Activated CD8-positive, alpha-beta memory T cell treated with anti-CD3 and anti-CD28 coated beads, Interleukin-2, amount 10 ng/mL, durations not matched to agents 7 days and 5 days (primary cell): ENCODE data around the gene TGFBRAP1. TPM values are rescaled to one million over a fixed set of nuclear protein-coding genes. Genes with fewer than 3 reads are reported as not detected.
A peak's percentile ranks its signal among the peaks of the same experiment; 100 is the strongest.

ENCODE experiments used
- ATAC-seq: fragments of 150-1000 bp; cut with Tn5 transposase; one replicate; pipeline ENCODE4 v1.10.0; 2021; ENCODE audit warnings: moderate library complexity
- CTCF ChIA-PET: fragments of 350-600 bp; sonication (Branson Sonifier 250); formaldehyde crosslinking; loops from one replicate; lab custom pipeline; 2021; ENCODE audit warnings: antibody characterized with exemption; lab: Charles Lee
- DNase-seq: peaks from one replicate; pipeline ENCODE4 v3.0.0-alpha.2; 2020
- H3K27ac Mint-ChIP-seq: one replicate; pipeline ENCODE4 v1.8.0; 2021; ENCODE audit warnings: mild to moderate bottlenecking, mixed read lengths
- H3K27me3 Mint-ChIP-seq: one replicate; pipeline ENCODE4 v1.8.0; 2021; ENCODE audit warnings: mixed read lengths
- H3K36me3 Mint-ChIP-seq: one replicate; pipeline ENCODE4 v1.8.0; 2021; ENCODE audit warnings: mild to moderate bottlenecking, mixed read lengths
- H3K4me1 Mint-ChIP-seq: one replicate; pipeline ENCODE4 v1.8.0; 2021; ENCODE audit warnings: mixed read lengths
- H3K4me3 Mint-ChIP-seq: one replicate; pipeline ENCODE4 v1.8.0; 2021; ENCODE audit warnings: mild to moderate bottlenecking, moderate library complexity, mixed read lengths
- H3K9me3 Mint-ChIP-seq: one replicate; pipeline ENCODE4 v1.8.0; 2022; ENCODE audit warnings: low read depth, mixed read lengths
- total RNA-seq, 2 experiments: library from RNA; stranded (reverse); gene quantifications; one replicate each; pipeline ENCODE4 v1.2.3, GENCODE V29; 2021

The TGFBRAP1 gene
- total RNA-seq, 2 experiments from 2014 or later = 19.4 to 22.2 TPM

- peaks cover 12% of the 10 kb centered on the region for H3K36me3 Mint-ChIP-seq
- CTCF ChIA-PET = interaction anchor here (1.1 to 1.4 kb wide), 2 partner anchors 12 to 85 kb away, joined by 3 to 5 read pairs; no protein-coding TSS in a partner anchor
- DNase-seq (no peak), ATAC-seq (no peak)
- no peaks in the 10 kb centered on the region for H3K9me3 Mint-ChIP-seq
- H3K27me3 Mint-ChIP-seq = no peaks in the 10 kb centered on the region
- H3K4me3 Mint-ChIP-seq = no peak overlapping the region
- H3K4me1 Mint-ChIP-seq = peaks cover 29% of the 10 kb centered on the region
- H3K27ac Mint-ChIP-seq = no peak overlapping the region
Observed at GRCh38 chr2:105323111-105323510, 6.4 kb downstream of the TGFBRAP1 start.

DNA sequence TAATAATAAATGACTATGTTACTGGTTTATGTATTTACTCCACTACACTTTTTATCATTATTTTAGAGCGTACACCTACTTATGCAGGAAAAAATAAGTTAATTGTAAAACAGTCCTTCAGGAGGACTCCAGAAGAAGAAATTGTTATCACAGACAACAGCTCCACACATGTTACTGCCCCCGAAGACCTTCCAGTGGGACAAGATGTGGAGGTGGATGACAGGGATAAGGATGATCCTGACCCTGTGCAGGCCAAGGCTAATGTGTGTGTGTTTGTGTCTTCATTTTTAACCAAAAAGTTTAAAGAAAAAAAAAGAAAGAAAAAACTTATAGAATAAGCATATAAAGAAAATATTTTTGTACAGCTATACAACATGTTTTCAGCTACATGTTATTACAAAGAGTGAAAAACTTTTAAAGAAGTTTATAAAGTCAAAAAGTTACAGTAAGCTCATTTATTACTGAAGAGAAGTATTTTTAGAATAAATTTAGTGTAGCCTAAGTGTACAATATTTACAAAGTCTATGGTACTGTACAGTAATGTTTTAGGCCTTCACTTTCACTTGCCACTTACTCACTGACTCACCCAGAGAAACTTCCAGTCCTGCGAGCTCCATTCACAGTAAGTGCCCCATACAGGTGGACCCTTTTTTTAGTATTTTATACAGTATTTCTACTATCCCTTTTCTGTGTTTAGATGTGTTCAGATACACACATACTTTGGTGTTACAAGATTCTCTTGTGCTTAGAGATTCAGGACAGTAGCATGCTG, 7.5 kb downstream of the TGFBRAP1 start:
- Mint-ChIP-seq H3K27ac (no peak overlapping the region), H3K9me3 (no peaks in the 10 kb centered on the region), H3K27me3 (no peaks in the 10 kb centered on the region), H3K4me3 (no peak overlapping the region), H3K36me3 (peaks cover 12% of the 10 kb centered on the region), H3K4me1 (peaks cover 24% of the 10 kb centered on the region)
- DNase-seq (no peak), ATAC-seq (no peak)
- CTCF ChIA-PET = interaction anchor here (0.8 to 1.4 kb wide), 3 partner anchors 11 to 84 kb away, joined by 3 to 5 read pairs (median 3); no protein-coding TSS in a partner anchor

GRCh38 chr2:105320651-105321215, 8.8 kb downstream of the TGFBRAP1 start:
- peaks cover 9% of the 10 kb centered on the region for H3K36me3 Mint-ChIP-seq
- DNase-seq = no peak
- ATAC-seq = no peak
- H3K4me3 Mint-ChIP-seq = no peak overlapping the region
- no peaks in the 10 kb centered on the region for H3K27me3 Mint-ChIP-seq
- H3K9me3 Mint-ChIP-seq = no peaks in the 10 kb centered on the region
- no peak overlapping the region for H3K27ac Mint-ChIP-seq
- H3K4me1 Mint-ChIP-seq = peaks cover 22% of the 10 kb centered on the region
- CTCF ChIA-PET = interaction anchor here (1.1 kb wide), 1 partner anchor 21 kb away, joined by 3 read pairs; no protein-coding TSS in a partner anchor

GRCh38 chr2:105317937-105318336, 11.6 kb downstream of the TGFBRAP1 start:
- Mint-ChIP-seq H3K36me3 (peaks cover 4% of the 10 kb centered on the region), H3K4me3 (no peak overlapping the region), H3K9me3 (no peaks in the 10 kb centered on the region), H3K27ac (no peak overlapping the region), H3K27me3 (no peaks in the 10 kb centered on the region), H3K4me1 (peaks cover 16% of the 10 kb centered on the region)
- ATAC-seq (no peak), DNase-seq (no peak)
- CTCF ChIA-PET = interaction anchor here (1.1 to 1.6 kb wide), 3 partner anchors 11 to 51 kb away, joined by 3 read pairs; no protein-coding TSS in a partner anchor

- H3K9me3 Mint-ChIP-seq = no peaks in the 10 kb centered on the region
- no peak for ATAC-seq
- peaks cover 2% of the 10 kb centered on the region for H3K36me3 Mint-ChIP-seq
- no peak overlapping the region for H3K27ac Mint-ChIP-seq
- no peaks in the 10 kb centered on the region for H3K27me3 Mint-ChIP-seq
- H3K4me1 Mint-ChIP-seq = peaks cover 11% of the 10 kb centered on the region
- no peak for DNase-seq
- CTCF ChIA-PET = interaction anchor here (1.2 kb wide), 1 partner anchor 22 kb away, joined by 3 read pairs; the partner anchor contains the start of gene C2orf49
- no peak overlapping the region for H3K4me3 Mint-ChIP-seq
Observed at GRCh38 chr2:105315314-105315713, 14.2 kb downstream of the TGFBRAP1 start.

DNA sequence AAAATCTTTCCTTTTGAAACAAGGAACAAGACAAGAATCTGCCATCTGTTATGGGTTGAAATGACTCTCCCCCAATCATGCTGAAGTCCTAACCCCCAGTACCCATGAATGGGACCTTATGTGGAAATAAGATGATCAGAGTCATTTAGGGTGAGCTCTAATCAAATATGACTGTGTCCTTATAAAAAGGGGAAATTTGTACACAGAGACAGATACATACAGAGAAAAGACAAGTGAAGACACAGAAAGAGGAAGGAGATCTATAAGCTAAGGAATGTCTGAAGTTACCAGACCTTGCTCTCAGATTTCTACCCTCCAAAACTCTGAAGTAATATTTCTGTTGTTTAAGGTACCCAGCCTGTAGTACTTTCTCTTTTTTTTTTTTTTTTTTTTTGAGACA, 15.7 kb downstream of the TGFBRAP1 start:
- Mint-ChIP-seq H3K9me3 (no peaks in the 10 kb centered on the region), H3K27me3 (no peaks in the 10 kb centered on the region), H3K36me3 (peaks cover 3% of the 10 kb centered on the region), H3K4me3 (no peak overlapping the region), H3K4me1 (peaks cover 10% of the 10 kb centered on the region), H3K27ac (no peak overlapping the region)
- ATAC-seq (no peak), DNase-seq (no peak)
- CTCF ChIA-PET = no interaction called here

GRCh38 chr2:105309147-105309545, 20.4 kb downstream of the TGFBRAP1 start:
- no peaks in the 10 kb centered on the region for H3K9me3 Mint-ChIP-seq
- H3K27me3 Mint-ChIP-seq = no peaks in the 10 kb centered on the region
- no peak overlapping the region for H3K27ac Mint-ChIP-seq
- DNase-seq (no peak), ATAC-seq (no peak)
- CTCF ChIA-PET = interaction anchor here (0.7 to 1.2 kb wide), 2 partner anchors 14 to 16 kb away, joined by 3 to 4 read pairs; no protein-coding TSS in a partner anchor
- peaks cover 17% of the 10 kb centered on the region for H3K36me3 Mint-ChIP-seq
- H3K4me3 Mint-ChIP-seq = no peak overlapping the region
- peaks cover 12% of the 10 kb centered on the region for H3K4me1 Mint-ChIP-seq

GRCh38 chr2:105308382-105309146, 21.0 kb downstream of the TGFBRAP1 start:
- H3K36me3 Mint-ChIP-seq = peaks cover 17% of the 10 kb centered on the region
- CTCF ChIA-PET = interaction anchor here (0.7 to 1.2 kb wide), 2 partner anchors 14 to 16 kb away, joined by 3 to 4 read pairs; no protein-coding TSS in a partner anchor
- no peaks in the 10 kb centered on the region for H3K27me3 Mint-ChIP-seq
- H3K4me1 Mint-ChIP-seq = peaks cover 12% of the 10 kb centered on the region
- no peak overlapping the region for H3K27ac Mint-ChIP-seq
- H3K4me3 Mint-ChIP-seq = no peak overlapping the region
- DNase-seq = peak; percentile 36
- ATAC-seq = no peak
- H3K9me3 Mint-ChIP-seq = no peaks in the 10 kb centered on the region

- Mint-ChIP-seq H3K9me3 (no peaks in the 10 kb centered on the region), H3K4me1 (peaks cover 16% of the 10 kb centered on the region), H3K4me3 (no peak overlapping the region), H3K27ac (no peak overlapping the region), H3K36me3 (peaks cover 17% of the 10 kb centered on the region), H3K27me3 (no peaks in the 10 kb centered on the region)
- ATAC-seq (no peak), DNase-seq (peak; percentile 34)
- CTCF ChIA-PET = no interaction called here
Observed at GRCh38 chr2:105307962-105308361, 21.6 kb downstream of the TGFBRAP1 start.

- ATAC-seq (no peak), DNase-seq (peak; percentile 26)
- Mint-ChIP-seq H3K4me1 (peaks cover 20% of the 10 kb centered on the region), H3K27me3 (no peaks in the 10 kb centered on the region), H3K4me3 (no peak overlapping the region), H3K36me3 (peaks cover 17% of the 10 kb centered on the region), H3K27ac (no peak overlapping the region), H3K9me3 (no peaks in the 10 kb centered on the region)
- CTCF ChIA-PET = no interaction called here
Observed at GRCh38 chr2:105307550-105307949, 22.0 kb downstream of the TGFBRAP1 start.

- CTCF ChIA-PET = interaction anchor here (1.3 kb wide), 1 partner anchor 19 kb away, joined by 3 read pairs; no protein-coding TSS in a partner anchor
- H3K9me3 Mint-ChIP-seq = no peaks in the 10 kb centered on the region
- H3K36me3 Mint-ChIP-seq = peaks cover 17% of the 10 kb centered on the region
- H3K4me1 Mint-ChIP-seq = peaks cover 22% of the 10 kb centered on the region
- no peak overlapping the region for H3K27ac Mint-ChIP-seq
- no peaks in the 10 kb centered on the region for H3K27me3 Mint-ChIP-seq
- no peak overlapping the region for H3K4me3 Mint-ChIP-seq
- DNase-seq (peak; percentile 12), ATAC-seq (no peak)
Observed at GRCh38 chr2:105307146-105307545, 22.4 kb downstream of the TGFBRAP1 start.

- ATAC-seq = peak; percentile 65
- Mint-ChIP-seq H3K4me1 (peaks cover 25% of the 10 kb centered on the region), H3K36me3 (peaks cover 19% of the 10 kb centered on the region), H3K4me3 (no peak overlapping the region), H3K27ac (no peak overlapping the region), H3K27me3 (no peaks in the 10 kb centered on the region), H3K9me3 (no peaks in the 10 kb centered on the region)
- peak; percentile 74 for DNase-seq
- CTCF ChIA-PET = interaction anchor here (0.9 to 1.3 kb wide), 2 partner anchors 14 to 29 kb away, joined by 5 to 6 read pairs; no protein-coding TSS in a partner anchor
Observed at GRCh38 chr2:105301646-105302045, 27.9 kb downstream of the TGFBRAP1 start.

- Mint-ChIP-seq H3K36me3 (peaks cover 24% of the 10 kb centered on the region), H3K27ac (no peak overlapping the region), H3K4me1 (peaks cover 27% of the 10 kb centered on the region), H3K4me3 (no peak overlapping the region), H3K9me3 (no peaks in the 10 kb centered on the region), H3K27me3 (no peaks in the 10 kb centered on the region)
- ATAC-seq = no peak
- DNase-seq = peak; percentile 38
- CTCF ChIA-PET = interaction anchor here (1.5 kb wide), 1 partner anchor 21 kb away, joined by 3 read pairs; no protein-coding TSS in a partner anchor
Observed at GRCh38 chr2:105299290-105299689, 30.2 kb downstream of the TGFBRAP1 start.
